H1 (cell line): ENCODE data around the gene MRE11. TPM values are rescaled to one million over a fixed set of nuclear protein-coding genes. Genes with fewer than 3 reads are reported as not detected.

ENCODE experiments used
- CTCF ChIA-PET: fragments of 300-600 bp; sonication (Branson Sonifier 250); formaldehyde crosslinking; loops from one replicate; lab custom pipeline; 2021; ENCODE audit not compliant: partially characterized antibody; lab: Charles Lee
- POLR2A ChIA-PET: fragments of 300-600 bp; sonication (Branson Sonifier 250); formaldehyde crosslinking; loops from one replicate; lab custom pipeline; 2021; ENCODE audit warnings: inconsistent platforms; ENCODE audit not compliant: partially characterized antibody; lab: Charles Lee
- DNase-seq, 2 experiments: peaks; one replicate each; pipeline versions ENCODE4 v3.0.0 to v3.0.0-alpha.2; 2010 to 2022; ENCODE audit warnings: low spot score in 2 of 2, low read depth in 1 of 2, mixed read lengths in 1 of 2
- FAIRE-seq: peaks from 2 replicates; lab custom pipeline; 2011; peaks lifted over from hg19 to GRCh38; lab: Jason Lieb, UNC
- H2AFZ ChIP-seq: 2 replicates; pipeline ENCODE4 v1.8.1; 2012; ENCODE audit warnings: low read length, inconsistent platforms
- H2AK5ac ChIP-seq: 2 replicates; pipeline ENCODE4 v1.6.1; 2013; ENCODE audit warnings: low read depth, low read length
- H2BK120ac ChIP-seq: replicated peaks from 2 replicates; pipeline ENCODE3; 2013; ENCODE audit warnings: low read depth, low read length, inconsistent platforms
- H2BK12ac ChIP-seq: 2 replicates; pipeline ENCODE4 v1.6.1; 2013; ENCODE audit warnings: low read depth, low read length
- H2BK15ac ChIP-seq: 2 replicates; pipeline ENCODE4 v1.6.1; 2013; ENCODE audit warnings: low read length
- H2BK20ac ChIP-seq: 2 replicates; pipeline ENCODE4 v1.6.1; 2013; ENCODE audit warnings: low read length
- H2BK5ac ChIP-seq: 2 replicates; pipeline ENCODE4 v1.6.1; 2013; ENCODE audit warnings: low read depth, low read length
- H3K14ac ChIP-seq: 2 replicates; pipeline ENCODE4 v1.6.1; 2013; ENCODE audit warnings: inconsistent platforms; ENCODE audit not compliant: insufficient read length
- H3K18ac ChIP-seq: 2 replicates; pipeline ENCODE4 v1.6.1; 2013; ENCODE audit warnings: low read length; ENCODE audit errors: extremely low read depth
- H3K23ac ChIP-seq: 2 replicates; pipeline ENCODE4 v1.6.1; 2013; ENCODE audit warnings: inconsistent platforms; ENCODE audit not compliant: insufficient read length
- H3K23me2 ChIP-seq: 2 replicates; pipeline ENCODE4 v1.6.1; 2013; ENCODE audit warnings: low read depth, low read length
- H3K27ac ChIP-seq: 2 replicates; pipeline ENCODE4 v1.6.1; 2011; ENCODE audit warnings: low read depth, low read length, inconsistent platforms
- H3K27me3 ChIP-seq, 4 experiments: replicated peaks in 1 of 4; 1 replicate in 1 of 4; 2 replicates in 3 of 4; pipeline versions ENCODE4 v1.6.1 to v1.8.1; 2011 to 2013; ENCODE audit warnings: low read length in 3 of 4, mild to moderate bottlenecking in 3 of 4, inconsistent platforms in 2 of 4, mixed read lengths in 2 of 4, moderate library complexity in 1 of 4; ENCODE audit not compliant: control insufficient read depth in 3 of 4, insufficient read depth in 3 of 4; ENCODE audit errors: extremely low read depth in 1 of 4
- H3K36me3 ChIP-seq, 4 experiments: 2 replicates each; pipeline versions ENCODE4 v1.6.1 to v1.8.1; 2011 to 2013; ENCODE audit warnings: mild to moderate bottlenecking in 4 of 4, low read length in 3 of 4, moderate library complexity in 2 of 4, control low read depth in 1 of 4, inconsistent platforms in 1 of 4; ENCODE audit not compliant: insufficient read depth in 4 of 4, control insufficient read depth in 2 of 4
- H3K4ac ChIP-seq: replicated peaks from 2 replicates; pipeline ENCODE3; 2013; ENCODE audit warnings: low read length, low read depth, mixed read lengths, inconsistent platforms; ENCODE audit not compliant: insufficient read length
- H3K4me1 ChIP-seq, 4 experiments: replicated peaks in 1 of 4; 1 replicate in 1 of 4; 2 replicates in 3 of 4; pipeline versions ENCODE4 v1.6.1 to v1.8.1; 2011 to 2013; ENCODE audit warnings: low read length in 3 of 4, inconsistent platforms in 2 of 4, mixed read lengths in 1 of 4; ENCODE audit not compliant: insufficient read depth in 4 of 4, control insufficient read depth in 3 of 4
- H3K4me2 ChIP-seq, 2 experiments: 2 replicates each; pipeline versions ENCODE4 v1.6.1 to v1.8.1; 2011 to 2013; ENCODE audit warnings: low read depth in 2 of 2, low read length in 2 of 2, control low read depth in 1 of 2, inconsistent platforms in 1 of 2, mild to moderate bottlenecking in 1 of 2; ENCODE audit not compliant: insufficient read depth in 1 of 2
- H3K4me3 ChIP-seq, 4 experiments: fragments of 200-600, 300-600 bp in 1 of 4; sonication (generic), shearing (Covaris generic), sonication (Bioruptor Twin) in 1 of 4; 2 replicates each; pipeline versions ENCODE4 v1.5.1 to v1.8.1; 2011 to 2016; ENCODE audit warnings: low read length in 4 of 4, low read depth in 3 of 4, control low read depth in 2 of 4, inconsistent platforms in 2 of 4, mild to moderate bottlenecking in 2 of 4, mixed read lengths in 1 of 4, moderate library complexity in 1 of 4; ENCODE audit not compliant: insufficient read depth in 2 of 4; ENCODE audit errors: extremely low read depth in 1 of 4
- H3K56ac ChIP-seq: replicated peaks from 2 replicates; pipeline ENCODE3; 2013; ENCODE audit warnings: low read depth, mild to moderate bottlenecking, mixed read lengths, low read length, inconsistent platforms; ENCODE audit not compliant: insufficient read length
- H3K79me1 ChIP-seq: 2 replicates; pipeline ENCODE4 v1.6.1; 2013; ENCODE audit warnings: low read depth, low read length, control low read depth
- H3K79me2 ChIP-seq, 2 experiments: 2 replicates each; pipeline versions ENCODE4 v1.6.1 to v1.8.1; 2012 to 2013; ENCODE audit warnings: low read length in 2 of 2, mild to moderate bottlenecking in 2 of 2, inconsistent platforms in 1 of 2; ENCODE audit not compliant: insufficient read depth in 2 of 2, control insufficient read depth in 1 of 2
- H3K9ac ChIP-seq, 4 experiments: replicated peaks in 1 of 4; 1 replicate in 1 of 4; 2 replicates in 3 of 4; pipeline versions ENCODE4 v1.6.1 to v1.8.1; 2011 to 2013; ENCODE audit warnings: low read depth in 3 of 4, low read length in 3 of 4, control low read depth in 2 of 4, mild to moderate bottlenecking in 2 of 4, moderate library complexity in 2 of 4, inconsistent platforms in 1 of 4; ENCODE audit errors: extremely low read depth in 1 of 4
- H3K9me3 ChIP-seq, 2 experiments: 2 replicates each; pipeline versions ENCODE4 v1.6.1 to v1.8.1; 2012 to 2013; ENCODE audit warnings: mild to moderate bottlenecking in 2 of 2, moderate library complexity in 2 of 2, control low read depth in 1 of 2, inconsistent platforms in 1 of 2, low read depth in 1 of 2, low read length in 1 of 2, mixed read lengths in 1 of 2; ENCODE audit not compliant: insufficient read depth in 2 of 2
- H4K20me1 ChIP-seq, 2 experiments: replicated peaks in 1 of 2; 2 replicates each; pipeline versions ENCODE3 to v1.8.1; 2011 to 2013; ENCODE audit warnings: inconsistent platforms in 2 of 2, low read length in 2 of 2, mild to moderate bottlenecking in 1 of 2; ENCODE audit not compliant: insufficient read depth in 2 of 2, control insufficient read depth in 1 of 2
- H4K5ac ChIP-seq: 2 replicates; pipeline ENCODE4 v1.6.1; 2013; ENCODE audit warnings: low read length, low read depth, mixed read lengths, inconsistent platforms; ENCODE audit not compliant: insufficient read length
- H4K8ac ChIP-seq: 2 replicates; pipeline ENCODE4 v1.8.0; 2013; ENCODE audit warnings: mild to moderate bottlenecking, moderate library complexity, low read length, inconsistent platforms; ENCODE audit not compliant: insufficient read depth; ENCODE audit errors: extremely low read depth
- H4K91ac ChIP-seq: replicated peaks from 2 replicates; pipeline ENCODE3; 2013; ENCODE audit warnings: low read length, mixed read lengths, inconsistent platforms; ENCODE audit not compliant: insufficient read length
- HDAC6 ChIP-seq: IDR thresholded peaks from one replicate; pipeline ENCODE4 v1.7.1; 2012; ENCODE audit warnings: low read depth, mild to moderate bottlenecking, inconsistent platforms, low read length, moderate library complexity
- RAD21 ChIP-seq, 2 experiments: IDR thresholded peaks in 1 of 2; conservative IDR thresholded peaks in 1 of 2; 2 replicates each; pipeline ENCODE4 v1.6.1; 2011; ENCODE audit warnings: low read depth in 2 of 2, low read length in 2 of 2, improper control_type of control experiment in 1 of 2, inconsistent platforms in 1 of 2, mild to moderate bottlenecking in 1 of 2, moderate library complexity in 1 of 2
- WGBS, 2 experiments: shearing (Covaris generic) in 1 of 2; methylation state at CpG; one replicate each; pipeline versions ENCODE4 v1.1.6 to v1.1.7; 2013 to 2015; ENCODE audit warnings: low lambda C conversion rate in 2 of 2, mixed read lengths in 2 of 2, inconsistent platforms in 1 of 2, low coverage in 1 of 2, missing lambda C conversion rate in 1 of 2; ENCODE audit not compliant: insufficient replicate concordance in 2 of 2, insufficient coverage in 1 of 2, insufficient read length in 1 of 2; ENCODE audit errors: extremely low coverage in 1 of 2, missing lambda C conversion rate in 1 of 2; 5-methylcytosine and 5-hydroxymethylcytosine counted together
- polyA plus RNA-seq, 7 experiments: library from polyadenylated mRNA; depleted of rRNA in 3 of 7; stranded (reverse) in 5 of 7; unstranded in 2 of 7; fragments of >200 nt in 5 of 7; fragments of 200-250 nt in 2 of 7; gene quantifications; 1 replicate in 5 of 7; 2 replicates in 1 of 7; 4 replicates in 1 of 7; pipeline versions ENCODE4 v1.2.1 to v1.2.3, GENCODE V29; 2011 to 2013; ENCODE audit warnings: missing spikeins in 2 of 7, mixed read lengths in 2 of 7
- total RNA-seq: library from RNA; stranded (reverse); fragmentation: NEBNext Ultra II Directional; extraction: Animal tissue kit (Norgen Biotek cat#: 25700); gene quantifications from 2 replicates; pipeline ENCODE4 v1.2.1, GENCODE V29; 2021
- TF ChIP-seq, protein P1 (sequence below), 3 experiments: IDR thresholded peaks; 1 replicate in 2 of 3; 2 replicates in 1 of 3; pipeline versions ENCODE4 v1.5.1 to v1.6.1; 2011; ENCODE audit warnings: low read length in 3 of 3, mild to moderate bottlenecking in 3 of 3, inconsistent platforms in 2 of 3, low read depth in 1 of 3, moderate library complexity in 1 of 3; ENCODE audit not compliant: insufficient read depth in 1 of 3; ENCODE audit errors: control extremely low read depth in 1 of 3

Gene MRE11
- total and polyA plus RNA-seq, 2 of the 8 experiments (the other 6 are each of a cell fraction or from before 2014, with no cell fraction given), result 7.2 to 43.4 TPM

- H3K79me2 ChIP-seq, result no peaks in the 10 kb centered on the region
- H4K91ac ChIP-seq, result no peak overlapping the region
- no peak overlapping the region for H2BK12ac ChIP-seq
- no peak overlapping the region for H2AK5ac ChIP-seq
- no peak overlapping the region for H3K4ac ChIP-seq
- TF ChIP-seq, protein P1, sequence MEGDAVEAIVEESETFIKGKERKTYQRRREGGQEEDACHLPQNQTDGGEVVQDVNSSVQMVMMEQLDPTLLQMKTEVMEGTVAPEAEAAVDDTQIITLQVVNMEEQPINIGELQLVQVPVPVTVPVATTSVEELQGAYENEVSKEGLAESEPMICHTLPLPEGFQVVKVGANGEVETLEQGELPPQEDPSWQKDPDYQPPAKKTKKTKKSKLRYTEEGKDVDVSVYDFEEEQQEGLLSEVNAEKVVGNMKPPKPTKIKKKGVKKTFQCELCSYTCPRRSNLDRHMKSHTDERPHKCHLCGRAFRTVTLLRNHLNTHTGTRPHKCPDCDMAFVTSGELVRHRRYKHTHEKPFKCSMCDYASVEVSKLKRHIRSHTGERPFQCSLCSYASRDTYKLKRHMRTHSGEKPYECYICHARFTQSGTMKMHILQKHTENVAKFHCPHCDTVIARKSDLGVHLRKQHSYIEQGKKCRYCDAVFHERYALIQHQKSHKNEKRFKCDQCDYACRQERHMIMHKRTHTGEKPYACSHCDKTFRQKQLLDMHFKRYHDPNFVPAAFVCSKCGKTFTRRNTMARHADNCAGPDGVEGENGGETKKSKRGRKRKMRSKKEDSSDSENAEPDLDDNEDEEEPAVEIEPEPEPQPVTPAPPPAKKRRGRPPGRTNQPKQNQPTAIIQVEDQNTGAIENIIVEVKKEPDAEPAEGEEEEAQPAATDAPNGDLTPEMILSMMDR (IDR thresholded peaks at IDR 0.05; ENCODE audit: control extremely low read depth in 1 of 3, insufficient read depth in 1 of 3, low read depth in 1 of 3, low read length in 3 of 3), result peak in 2 of 3 experiments; percentile 26 to 51; a peak in 2 of 4 replicates
- peak; percentile 68 to 71 for TF ChIP-seq RAD21 (IDR thresholded peaks at IDR 0.05 in 1 of 2, conservative IDR thresholded peaks at IDR 0.05 in 1 of 2; ENCODE audit: low read depth in 2 of 2, low read length in 2 of 2)
- TF ChIP-seq HDAC6, result no peak
- H3K27ac ChIP-seq, result no peak overlapping the region
- ChIA-PET POLR2A (no interaction called here), CTCF (interaction anchor here (0.6 to 4.4 kb wide), 30 partner anchors 9 to 1264 kb away, joined by 3 to 54 read pairs (median 3); no protein-coding TSS in a partner anchor)
- no peak overlapping the region for H2BK15ac ChIP-seq
- H2AFZ ChIP-seq, result no peak overlapping the region
- H3K9me3 ChIP-seq, result no peaks in the 10 kb centered on the region
- WGBS, 2 experiments, result 16% methylated on average over 3 of the region's 3 CpGs; no CpG with 5 or more reads in 1 of the 2 experiments
- H3K27me3 ChIP-seq, result no peaks in the 10 kb centered on the region
- no peaks in the 10 kb centered on the region for H3K79me1 ChIP-seq
- H3K23ac ChIP-seq, result no peak overlapping the region
- no peak overlapping the region for H3K4me3 ChIP-seq
- H2BK20ac ChIP-seq, result no peak overlapping the region
- H3K9ac ChIP-seq, result no peak overlapping the region
- H3K36me3 ChIP-seq, result peaks cover 0 to 3% (median 0%) of the 10 kb centered on the region in 4 experiments; a peak in 3 of 8 replicates
- no peak overlapping the region for H3K4me2 ChIP-seq
- H3K4me1 ChIP-seq, result no peaks in the 10 kb centered on the region
- H3K14ac ChIP-seq, result no peak overlapping the region
- FAIRE-seq (no peak), DNase-seq (no peak)
- no peak overlapping the region for H4K5ac ChIP-seq
- no peaks in the 10 kb centered on the region for H4K20me1 ChIP-seq
- H2BK120ac ChIP-seq, result no peak overlapping the region
- no peak overlapping the region for H2BK5ac ChIP-seq
- no peaks in the 10 kb centered on the region for H3K23me2 ChIP-seq
- no peak overlapping the region for H3K56ac ChIP-seq
- H3K18ac ChIP-seq, result no peak overlapping the region
- H4K8ac ChIP-seq, result no peak overlapping the region
These were observed 11.1 kb upstream of the MRE11 start for GRCh38 chr11:94504689-94505293.
